Fibroblast of peridontal ligament (primary cell): ENCODE results near the gene SAMD11.
A peak's percentile ranks its signal among the peaks of the same experiment; 100 is the strongest.
"Not testable (repeated sequence)": the region's sequence is repeated elsewhere in the genome, so short reads cannot be mapped to it uniquely, and the experiment has no call there.

Source experiments
- DNase-seq: peaks from one replicate; pipeline ENCODE4 v3.0.0-alpha.2; 2010; ENCODE audit errors: extremely low read depth

Gene SAMD11

DNA sequence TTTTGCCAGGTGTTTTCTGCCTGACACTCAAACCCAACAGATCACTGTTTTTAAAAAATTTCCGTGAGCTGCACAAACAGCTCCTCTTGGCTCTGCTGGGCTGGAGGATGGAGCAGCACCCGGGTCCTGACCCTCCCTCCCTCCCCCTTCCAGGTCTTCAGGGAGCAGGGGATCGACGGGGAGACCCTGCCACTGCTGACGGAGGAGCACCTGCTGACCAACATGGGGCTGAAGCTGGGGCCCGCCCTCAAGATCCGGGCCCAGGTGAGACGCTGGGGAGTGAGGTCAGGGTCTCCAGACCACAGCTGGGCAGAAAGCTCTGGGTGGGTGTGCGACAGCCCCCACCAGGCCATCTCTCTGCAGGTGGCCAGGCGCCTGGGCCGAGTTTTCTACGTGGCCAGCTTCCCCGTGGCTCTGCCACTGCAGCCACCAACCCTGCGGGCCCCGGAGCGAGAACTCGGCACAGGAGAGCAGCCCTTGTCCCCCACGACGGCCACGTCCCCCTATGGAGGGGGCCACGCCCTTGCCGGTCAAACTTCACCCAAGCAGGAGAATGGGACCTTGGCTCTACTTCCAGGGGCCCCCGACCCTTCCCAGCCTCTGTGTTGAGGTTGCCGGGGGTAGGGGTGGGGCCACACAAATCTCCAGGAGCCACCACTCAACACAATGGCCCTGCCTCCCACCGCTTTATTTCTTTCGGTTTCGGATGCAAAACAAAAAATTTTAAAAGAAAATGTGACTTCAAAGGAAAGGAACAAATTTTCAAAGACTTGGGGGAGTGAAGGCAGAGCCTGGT is 20.0 kb downstream of the SAMD11 start:
- DNase-seq, result no peak

DNA sequence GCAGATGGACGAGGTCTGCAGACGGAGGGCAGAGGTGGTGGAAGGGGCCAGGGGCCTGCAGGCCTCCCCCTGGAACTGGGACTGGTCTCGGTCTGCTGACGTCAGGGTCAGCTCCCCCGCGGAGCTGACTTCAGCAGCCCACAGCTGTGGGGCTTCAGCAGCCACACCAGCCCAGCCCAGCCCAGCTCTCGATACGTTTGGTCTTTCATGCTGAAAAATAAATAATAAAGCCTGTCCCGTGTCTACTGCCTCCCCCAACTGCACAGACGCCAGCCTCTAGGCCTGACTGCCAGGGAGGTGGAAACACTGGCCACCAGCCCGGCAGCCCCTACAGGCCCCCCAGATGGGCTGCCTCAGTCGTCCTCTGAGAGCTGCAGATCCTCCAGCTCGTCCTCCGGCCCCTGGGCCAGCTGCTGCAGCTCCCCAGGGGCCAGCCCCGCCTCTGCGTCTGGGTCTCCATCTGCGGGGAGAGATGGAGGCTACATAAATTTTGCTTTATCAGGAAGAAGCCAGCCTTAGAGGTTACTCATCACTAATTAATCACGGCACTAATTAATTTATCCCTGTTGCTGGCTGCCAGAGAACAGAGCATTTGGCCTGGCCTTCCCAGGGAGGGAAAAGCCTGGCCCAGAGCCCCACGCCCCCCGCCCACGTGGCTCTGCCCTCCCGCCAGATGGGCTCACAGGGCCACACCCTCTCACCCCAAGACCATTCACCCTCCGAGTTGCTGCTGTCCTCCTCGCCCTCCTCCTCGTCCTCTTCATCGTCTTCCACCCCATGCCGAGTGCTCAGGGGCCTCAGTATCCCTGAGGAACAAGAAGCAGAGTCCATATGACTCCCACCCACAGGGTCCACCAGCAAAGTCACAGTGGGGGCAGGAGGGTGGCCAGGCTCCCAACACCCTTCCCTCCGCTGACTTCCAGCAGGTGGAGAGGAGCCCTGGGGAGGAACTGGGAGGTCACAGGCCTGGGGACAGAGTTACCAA is 20.9 kb downstream of the SAMD11 start:
- DNase-seq, result no peak

DNA sequence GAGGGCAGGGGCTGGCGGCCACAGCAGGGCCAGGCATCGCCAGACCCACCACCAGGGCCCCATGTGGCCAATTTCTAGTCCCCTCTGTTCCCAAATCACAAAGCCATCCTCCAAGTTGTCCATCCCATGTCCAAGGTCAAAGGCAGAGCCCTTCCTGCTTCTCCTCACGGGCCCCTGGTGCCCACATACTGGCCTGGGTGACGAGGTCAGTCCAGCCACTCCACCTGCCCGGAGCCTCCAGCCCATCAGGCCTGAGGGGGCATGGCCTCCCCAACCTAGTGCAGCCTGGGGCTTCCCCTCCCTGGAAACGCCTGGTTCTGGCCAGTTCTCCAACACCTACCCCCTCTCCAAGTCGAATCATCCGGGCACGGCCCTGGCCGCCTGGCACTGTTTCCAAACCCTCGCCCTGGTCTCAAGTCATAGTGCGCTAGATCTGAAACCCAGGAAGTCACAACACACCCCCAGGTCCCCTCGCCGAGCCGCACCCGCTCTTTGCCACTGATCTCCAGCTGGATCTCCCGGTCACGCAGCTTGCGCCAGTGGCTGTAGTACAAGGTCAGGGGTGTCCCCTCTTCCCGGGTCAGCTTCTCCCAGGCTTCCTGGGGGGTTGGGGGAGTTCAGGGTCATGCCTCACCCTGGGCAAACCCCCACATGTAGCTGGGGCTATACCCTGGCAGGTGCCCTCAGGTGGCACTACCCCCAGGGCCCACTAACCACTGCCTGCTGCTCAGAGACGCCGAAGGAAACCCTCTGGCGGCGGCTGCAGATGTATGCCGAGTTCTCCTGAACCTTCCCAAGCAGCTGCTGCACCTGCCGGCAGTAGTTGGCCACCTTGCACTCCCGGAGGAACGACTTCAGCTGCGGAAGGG is 22.2 kb downstream of the SAMD11 start:
- no peak for DNase-seq

DNA sequence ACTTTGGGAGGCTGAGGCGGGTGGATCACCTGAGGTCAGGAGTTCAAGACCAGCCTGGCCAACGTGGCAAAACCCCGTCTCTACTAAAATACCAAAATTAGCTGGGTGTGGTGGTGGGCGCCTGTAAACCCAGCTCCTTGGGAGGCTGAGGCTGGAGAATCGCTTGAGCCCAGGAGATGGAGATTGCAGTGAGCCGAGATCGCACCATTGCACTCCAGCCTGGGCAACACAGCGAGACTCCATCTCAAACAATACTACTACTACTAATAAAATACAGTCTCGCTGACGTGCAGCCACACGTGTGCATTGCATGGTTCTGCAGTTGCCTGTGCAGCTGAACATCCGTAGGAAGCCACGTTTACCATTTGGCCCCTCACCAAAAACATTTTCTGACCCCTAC is 23.1 kb downstream of the SAMD11 start:
- not testable (repeated sequence) for DNase-seq

DNA sequence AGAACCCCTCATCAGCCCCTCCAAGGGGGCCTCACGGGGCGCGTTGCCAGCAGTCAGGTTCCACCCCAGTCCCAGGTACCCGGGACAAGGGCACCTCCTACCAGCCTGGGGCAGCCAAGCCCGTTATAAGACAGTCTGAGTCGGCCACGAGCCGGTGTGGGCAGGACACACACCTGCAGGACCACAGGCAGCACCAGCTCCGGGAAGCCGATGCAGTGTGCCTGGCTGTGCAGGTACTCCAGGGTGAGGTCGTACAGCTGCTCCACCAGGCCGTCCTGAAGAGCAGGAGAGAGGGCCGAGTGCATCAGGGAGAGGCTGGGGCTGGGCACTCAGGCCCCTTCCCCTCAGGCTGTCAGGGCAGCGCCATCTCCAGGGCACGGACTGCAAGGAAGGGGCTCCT is 24.2 kb downstream of the SAMD11 start:
- no peak for DNase-seq

DNA sequence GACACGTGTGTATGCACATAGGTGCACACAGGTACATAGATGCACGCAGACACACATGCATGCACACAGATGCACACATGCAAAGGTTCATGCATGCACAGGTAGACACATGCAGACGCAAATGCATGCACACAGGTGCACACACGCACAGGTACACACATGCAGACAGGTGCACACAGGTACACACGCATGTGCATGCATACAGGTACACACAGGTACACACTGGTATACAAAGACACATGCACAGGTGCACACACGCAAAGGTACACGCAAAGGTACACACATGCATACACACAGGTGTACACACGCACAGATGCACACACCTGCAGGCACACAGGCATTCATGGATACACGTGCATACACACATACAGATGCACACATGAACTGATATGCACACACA is 26.5 kb downstream of the SAMD11 start:
- no peak for DNase-seq

DNA sequence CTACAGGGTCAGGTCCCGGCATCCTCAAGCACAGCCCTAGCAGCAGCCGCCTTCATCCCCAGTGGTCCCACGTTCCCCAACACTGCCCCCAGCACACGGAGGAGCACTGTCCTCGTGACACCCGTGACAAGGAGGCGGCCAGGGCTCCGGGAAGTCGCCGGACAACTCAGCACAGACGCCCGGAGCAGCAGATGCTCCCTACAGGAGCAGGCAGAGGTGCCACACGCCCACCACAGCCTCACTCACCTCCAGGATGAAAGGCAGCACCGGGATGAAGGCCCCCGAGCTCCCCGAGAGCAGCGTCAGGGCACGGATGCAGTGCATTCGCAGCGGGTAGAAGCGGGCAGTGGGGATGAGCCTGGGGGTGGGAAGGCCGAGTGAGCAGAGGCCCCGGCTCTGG is 27.2 kb downstream of the SAMD11 start:
- no peak for DNase-seq

DNA sequence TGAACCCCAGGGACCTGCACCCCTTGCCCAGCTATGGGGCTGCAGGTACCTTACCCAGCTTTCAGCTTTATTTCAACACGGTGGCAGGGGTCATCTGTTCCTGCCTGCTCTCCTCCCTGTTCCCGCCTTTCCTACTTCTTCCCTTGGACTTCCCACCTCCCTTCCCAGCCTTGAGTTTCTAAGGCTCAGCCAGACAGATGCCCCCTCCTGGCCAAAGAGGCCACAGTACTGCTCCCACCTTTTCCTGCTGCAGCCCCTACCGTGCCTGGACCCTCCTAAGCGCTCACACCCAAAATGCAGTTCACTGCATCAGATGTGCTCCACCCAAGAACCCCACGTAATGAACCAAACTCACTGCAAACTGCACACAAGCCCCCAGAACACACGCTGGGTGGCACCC is 27.6 kb downstream of the SAMD11 start:
- no peak for DNase-seq

DNA sequence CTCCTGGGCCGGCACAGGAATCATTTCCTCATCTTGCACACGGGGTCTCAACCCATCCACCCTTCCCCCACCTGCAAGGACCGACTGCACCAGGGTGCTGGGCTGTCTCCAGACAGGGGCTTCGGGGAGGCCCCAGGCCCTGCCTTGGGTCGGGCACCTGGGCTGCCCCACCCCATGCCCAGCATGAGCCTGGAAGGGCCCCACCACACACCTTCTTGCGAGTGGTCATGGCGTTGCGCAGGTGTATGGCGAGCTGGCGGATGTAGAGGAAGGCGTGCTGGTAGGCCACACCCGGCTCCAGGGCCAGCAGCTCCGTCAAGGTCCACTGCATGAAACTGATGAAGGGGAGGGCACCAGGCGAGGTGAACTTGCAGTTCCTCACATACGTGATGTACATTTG is 28.5 kb downstream of the SAMD11 start:
- no peak for DNase-seq

DNA sequence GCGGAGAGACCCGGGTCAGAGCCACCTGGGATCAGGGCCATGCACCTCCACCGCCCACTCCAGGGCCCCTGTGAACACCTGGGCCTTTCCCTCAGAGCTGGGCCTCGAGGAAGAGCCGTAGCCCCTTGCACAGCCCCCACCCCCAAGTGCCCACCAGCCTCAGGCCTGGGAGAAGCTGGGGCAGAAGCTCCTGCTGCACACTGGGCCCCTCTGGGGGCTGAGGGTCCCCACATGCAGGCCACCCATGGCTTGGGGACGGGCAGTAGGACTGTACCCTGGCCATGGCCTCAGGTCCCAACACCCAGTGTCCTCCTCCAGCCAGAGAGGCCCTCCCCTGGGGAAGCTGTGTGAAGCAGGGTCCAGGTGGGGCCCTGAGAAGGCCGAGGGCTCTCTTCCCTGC is 28.9 kb downstream of the SAMD11 start:
- no peak for DNase-seq

DNA sequence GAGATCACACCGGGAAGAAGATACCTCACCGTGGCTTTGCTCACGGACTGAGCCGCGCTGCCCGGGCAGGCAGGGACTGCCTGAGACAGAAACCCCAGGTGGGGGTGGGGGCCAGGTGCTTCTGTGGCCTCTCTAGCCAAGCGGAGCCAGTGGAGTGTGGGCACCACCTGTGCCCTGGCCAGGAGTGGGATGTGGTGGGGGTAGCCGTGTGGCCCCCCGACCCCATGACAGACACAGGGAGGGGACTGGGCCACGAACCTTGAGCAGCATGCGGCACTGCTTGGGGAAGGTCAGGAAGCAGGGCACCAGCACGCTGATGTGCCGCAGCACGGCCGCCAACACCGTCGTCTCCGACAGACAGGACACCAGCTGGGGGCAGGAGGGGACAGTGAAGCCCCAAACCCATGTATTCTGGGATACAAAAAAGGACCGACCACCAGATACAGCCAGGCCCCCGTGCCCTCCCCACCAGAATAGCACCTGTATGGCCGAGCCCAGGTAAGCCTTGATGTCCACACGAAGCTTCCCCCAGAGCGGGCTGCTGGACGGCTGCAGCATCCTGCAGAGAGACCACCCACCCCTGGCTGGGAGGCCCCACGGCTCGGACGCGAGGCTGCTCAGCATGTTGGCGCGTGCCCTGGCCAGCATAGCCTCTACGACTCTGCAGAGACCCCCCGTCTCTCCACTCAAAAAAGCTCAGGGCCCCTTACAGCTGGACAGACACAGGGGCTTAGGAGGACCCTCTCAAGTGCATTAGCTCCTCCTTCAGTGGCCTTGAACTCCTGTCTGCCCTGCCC is 30.0 kb downstream of the SAMD11 start:
- DNase-seq, result no peak

DNA sequence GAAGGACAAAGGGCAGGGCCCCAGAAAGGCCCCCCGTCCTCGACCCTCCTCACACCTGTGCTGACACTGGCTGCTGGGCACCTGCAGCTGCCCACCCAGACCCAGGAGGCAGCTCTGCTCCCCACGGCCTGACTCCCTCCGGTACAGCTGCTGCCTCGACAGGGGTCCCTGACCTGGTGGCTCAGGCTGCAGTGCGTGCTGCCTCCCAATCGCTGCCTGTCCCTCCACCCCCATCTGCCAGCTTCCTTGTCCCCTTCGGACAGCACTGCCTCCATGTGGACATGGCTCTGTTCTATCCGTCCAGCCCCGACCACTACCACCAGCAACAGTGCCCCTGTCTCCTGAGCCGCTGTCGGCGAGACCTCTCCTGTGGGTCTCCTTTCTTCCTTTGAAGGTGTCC is 31.2 kb downstream of the SAMD11 start:
- no peak for DNase-seq

DNA sequence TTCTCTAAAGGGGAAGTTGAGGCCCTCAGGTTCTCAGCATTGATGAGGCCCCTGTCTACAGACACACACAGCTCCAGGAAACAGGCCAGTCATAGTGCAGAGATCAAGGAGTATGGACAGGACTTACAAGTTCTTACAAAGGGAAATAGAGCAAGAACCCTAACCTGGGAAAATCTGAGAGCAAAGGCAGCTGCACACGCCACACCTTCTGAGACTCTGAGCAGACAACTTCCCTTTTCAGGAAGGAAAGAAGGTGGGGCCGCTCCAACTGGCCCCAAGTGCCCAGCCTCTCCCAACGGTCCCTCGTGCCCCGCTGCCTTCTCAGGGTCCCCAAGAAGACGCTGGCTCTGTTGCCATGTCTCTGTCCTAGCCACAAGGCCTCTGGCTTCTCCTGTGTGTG is 31.8 kb downstream of the SAMD11 start:
- no peak for DNase-seq

DNA sequence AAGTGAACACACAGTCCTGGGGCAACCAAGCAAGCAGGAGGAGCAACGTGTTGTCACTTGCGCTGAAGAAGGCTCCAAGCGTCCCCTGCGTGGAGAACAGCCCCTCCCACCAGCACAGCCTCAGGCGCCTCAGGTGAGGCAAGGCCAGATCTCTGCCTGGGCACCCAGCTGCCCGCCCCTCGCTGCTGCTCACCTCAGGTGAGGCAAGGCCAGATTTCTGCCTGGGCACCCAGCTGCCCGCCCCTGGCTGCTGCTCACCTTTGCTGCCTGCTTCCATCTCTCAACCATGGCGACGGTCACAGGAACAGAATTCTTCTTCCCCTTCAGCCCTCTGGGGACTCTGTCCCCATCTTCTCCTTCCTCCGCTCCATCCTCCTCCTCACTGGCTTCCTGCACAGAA is 32.9 kb downstream of the SAMD11 start:
- DNase-seq, result no peak

DNA sequence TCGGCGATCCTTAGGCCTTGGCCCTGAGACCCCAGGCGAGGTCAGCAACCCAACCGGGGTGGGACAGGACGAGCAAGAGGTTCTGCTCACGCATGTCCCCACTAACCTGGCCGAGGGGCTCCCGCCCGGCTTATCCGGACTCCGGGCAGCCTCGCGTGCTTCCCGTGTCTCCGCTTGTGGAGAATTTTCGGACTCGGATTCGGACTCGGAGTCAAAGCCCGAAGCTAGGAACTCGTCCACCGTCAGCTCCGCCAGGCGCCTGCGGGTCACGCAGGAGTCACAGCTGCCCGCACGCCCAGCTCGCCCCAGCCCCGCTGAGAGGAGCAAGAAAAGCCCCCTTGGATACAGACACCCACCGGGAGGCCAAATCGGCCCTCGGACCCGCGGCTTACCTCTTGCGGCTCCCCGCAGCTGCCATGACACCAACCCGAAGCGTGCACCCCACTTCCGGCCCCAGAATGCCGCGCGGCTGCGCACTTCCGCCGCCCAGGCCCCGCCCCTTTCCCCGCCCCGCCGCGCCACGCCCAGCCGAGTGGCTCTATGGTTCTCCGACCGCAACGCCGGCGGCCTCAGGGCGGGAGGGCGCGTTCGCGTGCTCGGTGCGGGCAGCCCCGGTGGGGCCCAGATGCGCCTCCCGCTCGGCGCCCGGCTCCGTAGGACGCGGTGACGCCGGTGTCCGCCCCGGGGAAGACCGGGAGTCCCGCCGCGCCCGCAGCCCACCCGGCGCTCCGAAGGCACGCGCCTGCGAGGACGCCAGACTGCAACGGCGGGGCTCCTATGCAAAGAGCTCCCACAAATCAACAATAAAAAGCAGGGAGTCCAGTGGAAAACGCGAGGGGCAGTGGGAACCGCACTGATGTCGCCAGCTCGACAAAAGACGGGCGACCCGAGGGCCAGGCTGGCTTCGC is 35.4 kb downstream of the SAMD11 start, which contains the start of gene NOC2L:
NOC2L (minus strand) TSS at position 434 of the 908 bp plus-strand sequence; CDS start at position 418, 16 bp downstream.
- DNase-seq, result peak; percentile 77

DNA sequence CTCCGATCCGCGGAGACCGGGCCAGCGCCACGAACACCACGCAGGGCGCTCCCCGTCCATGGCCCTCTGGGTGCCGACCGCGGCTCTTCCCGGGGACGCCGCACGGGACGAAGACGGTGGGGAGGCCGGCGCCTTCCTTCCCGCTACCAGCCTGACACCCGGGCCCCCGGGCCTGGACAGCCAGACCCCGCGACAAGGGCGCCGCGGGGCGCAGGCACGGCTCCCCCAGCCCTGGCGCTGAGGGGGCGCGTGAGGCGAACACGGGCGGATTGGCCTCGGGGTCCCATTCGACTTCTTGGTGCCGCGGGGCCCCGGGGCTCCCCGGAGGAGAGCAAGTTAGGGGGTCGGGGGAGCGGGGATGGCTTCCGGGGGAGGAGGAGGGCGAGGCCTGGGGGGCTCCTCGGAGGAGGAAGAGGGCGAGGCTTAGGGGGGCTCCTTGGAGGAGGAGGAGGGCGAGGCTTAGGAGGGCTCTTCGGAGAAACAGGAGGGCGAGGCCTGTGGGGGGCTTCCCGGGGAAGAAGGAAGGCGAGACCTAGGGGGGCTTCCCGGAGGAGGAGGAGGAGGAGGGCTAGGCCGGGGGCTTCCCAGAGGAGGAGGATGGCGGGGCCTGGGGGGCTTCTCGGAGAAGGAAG is 36.1 kb downstream of the SAMD11 start:
- DNase-seq, result no peak

DNA sequence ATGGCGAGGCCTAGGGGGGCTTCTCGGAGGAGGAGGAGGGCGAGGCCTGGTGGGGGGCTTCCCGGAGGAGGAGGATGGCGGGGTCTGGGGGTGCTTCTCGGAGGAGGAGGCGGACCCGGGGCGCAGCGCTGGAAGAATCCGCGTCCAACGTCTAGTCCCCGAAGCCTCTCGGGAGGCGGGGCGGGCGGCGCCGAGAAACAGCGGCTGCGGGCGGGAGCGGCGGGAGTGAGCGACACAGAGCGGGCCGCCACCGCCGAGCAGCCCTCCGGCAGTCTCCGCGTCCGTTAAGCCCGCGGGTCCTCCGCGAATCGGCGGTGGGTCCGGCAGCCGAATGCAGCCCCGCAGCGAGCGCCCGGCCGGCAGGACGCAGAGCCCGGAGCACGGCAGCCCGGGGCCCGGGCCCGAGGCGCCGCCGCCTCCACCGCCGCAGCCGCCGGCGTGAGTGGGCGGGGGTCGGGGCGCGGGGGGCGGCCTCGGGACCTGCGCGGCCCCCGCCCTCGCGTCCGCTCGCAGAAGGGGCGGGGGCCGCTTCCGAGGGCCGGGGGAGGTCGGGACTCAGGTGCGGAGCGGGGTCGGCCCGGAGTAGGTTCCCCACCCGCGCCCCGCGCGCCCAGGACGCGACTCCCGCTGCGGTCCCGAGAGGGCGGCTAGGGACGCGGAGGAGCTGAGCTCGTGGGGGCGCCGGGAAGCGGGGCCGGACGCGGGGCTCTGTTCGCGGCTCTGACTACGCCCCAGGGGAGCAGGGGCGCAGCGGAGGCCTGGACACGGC is 36.8 kb downstream of the SAMD11 start, which contains the start of gene KLHL17:
KLHL17 (plus strand) TSS at position 222 of the 769 bp plus-strand sequence; CDS start at position 332, 110 bp downstream.
- peak; percentile 33 for DNase-seq

DNA sequence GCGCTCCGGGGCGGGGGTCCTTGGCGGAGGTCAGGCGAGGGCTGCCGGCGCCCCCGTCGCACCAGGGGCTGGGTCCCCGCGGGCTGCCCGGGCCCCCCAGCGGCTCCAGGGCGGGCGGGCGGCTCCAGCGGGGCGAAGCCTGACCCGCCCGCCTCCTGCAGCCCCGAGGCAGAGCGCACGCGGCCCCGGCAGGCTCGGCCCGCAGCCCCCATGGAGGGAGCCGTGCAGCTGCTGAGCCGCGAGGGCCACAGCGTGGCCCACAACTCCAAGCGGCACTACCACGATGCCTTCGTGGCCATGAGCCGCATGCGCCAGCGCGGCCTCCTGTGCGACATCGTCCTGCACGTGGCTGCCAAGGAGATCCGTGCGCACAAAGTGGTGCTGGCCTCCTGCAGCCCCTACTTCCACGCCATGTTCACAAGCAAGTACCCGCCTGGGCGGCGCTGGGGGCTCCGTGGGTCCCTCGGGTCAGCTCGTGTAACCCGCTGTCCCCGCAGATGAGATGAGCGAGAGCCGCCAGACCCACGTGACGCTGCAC is 37.5 kb downstream of the SAMD11 start:
- no peak for DNase-seq
